HCT116 (cell line): Measurements from ENCODE around the gene TJP2. TPM values are rescaled to one million over a fixed set of nuclear protein-coding genes. Genes with fewer than 3 reads are reported as not detected.

Experiments
- ATAC-seq: fragments of 200-7000 bp; cut with Tn5 transposase; 2 replicates; pipeline ENCODE4 v1.9.1; 2020; ENCODE audit warnings: mild to moderate bottlenecking, moderate library complexity
- BruUV-seq: library from RNA; stranded (reverse); fragments of 400-500 nt; replicated peaks from 2 replicates; lab custom pipeline; 2021; lab: Mats Ljungman, UMichigan
- CTCF ChIA-PET: fragments of 300-600 bp; sonication (Branson Sonifier 250); formaldehyde crosslinking; loops from one replicate; lab custom pipeline; 2021; ENCODE audit warnings: antibody characterized with exemption; lab: Charles Lee
- POLR2A ChIA-PET: fragments of 300-600, 350-600 bp; sonication (Branson Sonifier 250); formaldehyde crosslinking; loops from one replicate; lab custom pipeline; 2021; ENCODE audit warnings: antibody characterized with exemption; lab: Charles Lee
- RAD21 ChIA-PET, 2 experiments: fragments of 300-600 bp; sonication (Branson Sonifier 250); formaldehyde crosslinking; loops; one replicate each; lab custom pipeline; 2023; ENCODE audit warnings: low total read pairs in 2 of 2; ENCODE audit not compliant: uncharacterized antibody in 2 of 2, unreplicated experiment in 2 of 2, low non-redundant PET in 1 of 2; lab: Charles Lee
- DNase-seq: peaks from one replicate; pipeline ENCODE4 v3.0.0-alpha.2; 2010; ENCODE audit warnings: low read depth, low spot score
- H2AFZ ChIP-seq: fragments of 200-600 bp; shearing (Covaris generic), sonication (generic); 2 replicates; pipeline ENCODE4 v1.6.1; 2017; ENCODE audit warnings: low read depth, mixed run types, mixed read lengths, antibody characterized with exemption, low read length; ENCODE audit not compliant: poor library complexity, severe bottlenecking
- H3K27ac ChIP-seq: 2 replicates; pipeline ENCODE4 v1.5.1; 2012; ENCODE audit warnings: low read depth, low read length
- H3K27me3 ChIP-seq: fragments of 200-600 bp; sonication (generic); 2 replicates; pipeline ENCODE4 v1.6.1; 2016; ENCODE audit warnings: mixed run types, low read length, mixed read lengths; ENCODE audit not compliant: insufficient read depth
- H3K36me3 ChIP-seq, 2 experiments: fragments of 200-500 bp in 1 of 2; fragments of 200-600 bp in 1 of 2; sonication (Bioruptor generic) in 1 of 2; sonication (generic) in 1 of 2; 2 replicates each; pipeline versions ENCODE4 v1.5.1 to v1.6.1; 2014 to 2016; ENCODE audit warnings: low read length in 2 of 2, inconsistent platforms in 1 of 2, mixed read lengths in 1 of 2, mixed run types in 1 of 2; ENCODE audit not compliant: insufficient read depth in 2 of 2, control insufficient read depth in 1 of 2
- H3K4me1 ChIP-seq, 2 experiments: fragments of 200-600 bp in 1 of 2; sonication (generic) in 1 of 2; 2 replicates each; pipeline versions ENCODE4 v1.5.1 to v1.6.1; 2012 to 2017; ENCODE audit warnings: low read length in 2 of 2, inconsistent platforms in 1 of 2, mild to moderate bottlenecking in 1 of 2, mixed read lengths in 1 of 2, mixed run types in 1 of 2, moderate library complexity in 1 of 2; ENCODE audit not compliant: insufficient read depth in 2 of 2, control insufficient read depth in 1 of 2
- H3K4me2 ChIP-seq: fragments of 200-600 bp; sonication (generic); 2 replicates; pipeline ENCODE4 v1.6.1; 2017; ENCODE audit warnings: mixed run types, low read length, mixed read lengths
- H3K4me3 ChIP-seq, 2 experiments: fragments of 200-600 bp in 1 of 2; sonication (generic) in 1 of 2; replicated peaks in 1 of 2; 2 replicates each; pipeline ENCODE4 v1.5.1; 2011 to 2016; ENCODE audit warnings: low read length in 2 of 2, control low read depth in 1 of 2, low read depth in 1 of 2, mild to moderate bottlenecking in 1 of 2, mixed read lengths in 1 of 2, mixed run types in 1 of 2
- H3K79me2 ChIP-seq: fragments of 200-600 bp; sonication (generic); 2 replicates; pipeline ENCODE4 v1.6.1; 2017; ENCODE audit warnings: mild to moderate bottlenecking, mixed run types, low read length, moderate library complexity, mixed read lengths; ENCODE audit not compliant: insufficient read depth
- H3K9ac ChIP-seq: fragments of 200-600 bp; sonication (generic); 2 replicates; pipeline ENCODE4 v1.6.1; 2016; ENCODE audit warnings: low read length, mixed read lengths
- H3K9me2 ChIP-seq: fragments of 200-600 bp; sonication (generic), shearing (Covaris generic); 2 replicates; pipeline ENCODE4 v1.6.1; 2017; ENCODE audit warnings: mixed run types, mild to moderate bottlenecking, moderate library complexity; ENCODE audit not compliant: insufficient read depth
- H3K9me3 ChIP-seq, 2 experiments: fragments of 200-500 bp in 1 of 2; fragments of 200-600 bp in 1 of 2; sonication (Bioruptor generic) in 1 of 2; sonication (generic) in 1 of 2; 2 replicates each; pipeline ENCODE4 v1.6.1; 2014 to 2017; ENCODE audit warnings: low read length in 2 of 2, mixed read lengths in 2 of 2, inconsistent platforms in 1 of 2, low read depth in 1 of 2, mild to moderate bottlenecking in 1 of 2, mixed run types in 1 of 2, moderate library complexity in 1 of 2; ENCODE audit not compliant: control insufficient read depth in 1 of 2, insufficient read depth in 1 of 2
- H4K20me1 ChIP-seq: fragments of 200-600 bp; sonication (generic), shearing (Covaris generic); 2 replicates; pipeline ENCODE4 v1.6.1; 2017; ENCODE audit warnings: mixed run types, mild to moderate bottlenecking, moderate library complexity; ENCODE audit not compliant: insufficient read depth
- ATF3 ChIP-seq: IDR thresholded peaks from 2 replicates; pipeline ENCODE4 v1.6.1; 2012
- CBX3 ChIP-seq: IDR thresholded peaks from 2 replicates; pipeline ENCODE4 v1.6.1; 2012; ENCODE audit warnings: low read depth
- ELF1 ChIP-seq: IDR thresholded peaks from 2 replicates; pipeline ENCODE4 v1.6.1; 2012; ENCODE audit warnings: low read depth, borderline replicate concordance
- EZH2phosphoT487 ChIP-seq: fragments of 200-600 bp; IDR thresholded peaks from 2 replicates; pipeline ENCODE4 v1.6.1; 2018; ENCODE audit warnings: antibody characterized with exemption, borderline replicate concordance
- JUND ChIP-seq: IDR thresholded peaks from 2 replicates; pipeline ENCODE4 v1.6.1; 2012
- SIN3A ChIP-seq: IDR thresholded peaks from 2 replicates; pipeline ENCODE4 v1.6.1; 2012; ENCODE audit warnings: low read depth
- SP1 ChIP-seq: IDR thresholded peaks from 2 replicates; pipeline ENCODE4 v1.6.1; 2012; ENCODE audit warnings: low read depth
- SRF ChIP-seq: IDR thresholded peaks from 2 replicates; pipeline ENCODE4 v1.6.1; 2012; ENCODE audit warnings: low read depth
- YY1 ChIP-seq: IDR thresholded peaks from 2 replicates; pipeline ENCODE4 v1.6.1; 2011; ENCODE audit warnings: low read length, low read depth, moderate library complexity, mild to moderate bottlenecking; ENCODE audit not compliant: insufficient replicate concordance; ENCODE audit errors: extremely low read depth
- ZBTB33 ChIP-seq: IDR thresholded peaks from 2 replicates; pipeline ENCODE4 v1.6.1; 2011; ENCODE audit warnings: mild to moderate bottlenecking, low read length, moderate library complexity; ENCODE audit not compliant: insufficient replicate concordance; ENCODE audit errors: extremely low read depth
- ZFX ChIP-seq: fragments of 450-650 bp; IDR thresholded peaks from 2 replicates; pipeline ENCODE4 v1.6.1; 2017
- intact Hi-C: fragments of 100-400 bp; cut with micrococcal nuclease; formaldehyde crosslinking; loops from 2 replicates; pipeline ENCODE4 v1.10.0; 2022
- total RNA-seq: library from RNA; stranded (reverse); gene quantifications from one replicate; pipeline ENCODE4 v1.2.1, GENCODE V29; 2021; ENCODE audit not compliant: unreplicated experiment

The TJP2 gene
- total RNA-seq, 1 experiment from 2014 or later, result 39.7 TPM

- ATAC-seq (no peak), DNase-seq (no peak)
- Histone ChIP-seq H3K27ac (no peak overlapping the region), H2AFZ (no peak overlapping the region), H3K4me2 (no peak overlapping the region), H3K9ac (no peak overlapping the region), H3K36me3 (no peaks in the 10 kb centered on the region), H3K9me2 (no peaks in the 10 kb centered on the region), H3K27me3 (peaks cover 6% of the 10 kb centered on the region; the same call in 1 of the 2 replicates), H3K9me3 (no peaks in the 10 kb centered on the region), H3K4me3 (no peak overlapping the region), H3K4me1 (peaks cover 0 to 4% of the 10 kb centered on the region in 2 experiments; a peak in 2 of 4 replicates), H3K79me2 (no peaks in the 10 kb centered on the region), H4K20me1 (no peaks in the 10 kb centered on the region)
- ChIA-PET POLR2A (no interaction called here), RAD21 (no interaction called here), CTCF (no interaction called here)
- no TSS peak for BruUV-seq
- TF ChIP-seq ATF3 (no peak), SRF (no peak), SP1 (no peak), JUND (no peak), CBX3 (no peak), YY1 (no peak), SIN3A (no peak), ELF1 (no peak), EZH2phosphoT487 (no peak), ZBTB33 (no peak), ZFX (no peak)
- intact Hi-C loops, result no loop called here
Measured at GRCh38 chr9:69283003-69283402, 108.9 kb downstream of the TJP2 start.
